ENCODE results near the gene XIRP2. TPM values are rescaled to one million over a fixed set of nuclear protein-coding genes. Genes with fewer than 3 reads are reported as not detected.

Gene XIRP2
- total and polyA plus RNA-seq, 10 of the 15 experiments (the other 5 are each of a cell fraction or from before 2014, with no cell fraction given) = 0.03 TPM; not detected in 9

DNA sequence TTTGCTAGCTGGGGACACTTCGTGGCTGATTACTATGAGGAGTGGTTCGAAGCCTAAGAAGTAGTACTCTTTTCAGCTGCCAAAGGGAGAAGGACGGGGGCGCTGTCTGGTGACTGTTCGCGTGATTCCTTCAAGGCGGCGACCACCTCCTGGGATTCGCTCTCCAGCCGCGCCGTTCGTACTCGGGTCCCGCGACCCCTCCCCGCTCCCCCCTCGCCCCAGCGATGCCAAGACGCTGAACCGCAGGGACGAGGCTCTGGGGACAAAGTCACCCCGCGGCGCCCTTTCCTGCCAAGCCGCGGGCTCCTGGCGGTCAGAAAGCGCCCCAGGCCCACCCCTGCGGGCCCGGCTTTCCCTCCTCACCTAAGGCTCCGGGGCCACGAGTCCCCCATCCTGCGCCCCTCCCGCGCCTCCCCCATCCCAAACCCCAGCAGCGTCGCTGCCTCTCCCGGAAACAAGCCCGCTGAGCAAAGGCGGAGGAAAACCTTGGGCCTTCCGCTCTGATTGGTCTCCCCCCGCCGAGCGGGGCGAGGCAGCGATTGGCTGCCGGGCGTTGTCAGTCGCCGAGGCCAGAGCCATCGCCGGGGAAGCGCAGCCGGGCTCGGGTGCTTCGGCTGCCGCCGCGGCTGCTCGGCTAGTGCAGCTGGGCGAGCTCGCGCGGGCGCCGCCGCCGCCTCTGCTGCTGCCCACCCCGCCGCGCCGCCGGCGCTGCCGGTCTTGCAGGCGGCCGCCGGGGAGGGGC, 404.3 kb downstream of the XIRP2 start, which contains the start of gene B3GALT1:
Gene B3GALT1, plus strand, starts transcription at position 572 of the 742 bp plus-strand sequence.
- Histone ChIP-seq H2AFZ (ENCODE audit: control insufficient read depth, low read depth, low read length) (peak within 1 kb of the TSS; percentile 61), H4K20me1 (ENCODE audit: control insufficient read depth, insufficient read depth) (no peaks in the 10 kb centered on the region), H3K9me3 (replicated peaks; ENCODE audit: control insufficient read depth, insufficient read depth, low read length) (no peaks in the 10 kb centered on the region; the same call in 2 of the 3 replicates), H3K4me1 (ENCODE audit: control insufficient read depth, insufficient read depth, low read length) (0 out of 2 replicates have a peak, but pooled peaks cover 3% of the 10 kb centered on the region), H3K27ac (ENCODE audit: control insufficient read depth, insufficient read depth) (no peak within 1 kb of the TSS), H3K27me3 (replicated peaks in 1 of 2; ENCODE audit: control insufficient read depth in 2 of 2, insufficient read depth in 2 of 2, low read length in 1 of 2) (peaks cover 5% of the 10 kb centered on the region in 2 experiments), H3K4me3 (peak within 1 kb of the TSS; percentile 55; the same call in 1 of the 2 replicates), H3K4me2 (ENCODE audit: control insufficient read depth, insufficient read depth) (peak within 1 kb of the TSS; percentile 70), H3K36me3 (ENCODE audit: control insufficient read depth in 2 of 2, insufficient read depth in 2 of 2, low read length in 1 of 2) (no peaks in the 10 kb centered on the region), H3K79me2 (ENCODE audit: control insufficient read depth, insufficient read depth, low read length) (no peaks in the 10 kb centered on the region), H3K9ac (ENCODE audit: control insufficient read depth, insufficient read depth, low read length) (no peak within 1 kb of the TSS)
- peak; percentile 100 for ATAC-seq
- intact Hi-C loops (cut with micrococcal nuclease; ENCODE audit: unreplicated experiment) (no loop called here), in situ Hi-C loops (cut with MboI) (no loop called here)
- TF ChIP-seq BMI1 (IDR thresholded peaks at IDR 0.05; ENCODE audit: borderline replicate concordance) (no peak), MTA3 (IDR thresholded peaks at IDR 0.05; ENCODE audit: borderline replicate concordance, low read length) (no peak), BCL11A (IDR thresholded peaks at IDR 0.05; ENCODE audit: low read depth, low read length) (no peak), SPI1 (IDR thresholded peaks at IDR 0.05; ENCODE audit: borderline replicate concordance, insufficient read depth, low read depth, low read length) (no peak), CHD2 (IDR thresholded peaks at IDR 0.05; ENCODE audit: borderline replicate concordance, low read depth, low read length) (peak; percentile 26; the same call in 1 of the 2 replicates), ZBED1 (IDR thresholded peaks at IDR 0.05; ENCODE audit: borderline replicate concordance) (no peak), SP1 (IDR thresholded peaks at IDR 0.05; ENCODE audit: low read depth, low read length) (peak; percentile 27), KAT2A (conservative IDR thresholded peaks at IDR 0.05; ENCODE audit: control insufficient read depth, low read depth, low read length) (no peak), HDGF (IDR thresholded peaks at IDR 0.05) (no peak), DPF2 (IDR thresholded peaks at IDR 0.05) (no peak), NFYB (IDR thresholded peaks at IDR 0.05; ENCODE audit: insufficient read depth, low read depth, low read length) (peak; percentile 80), NBN (IDR thresholded peaks at IDR 0.05) (no peak)
- TF ChIP-seq, protein P1, sequence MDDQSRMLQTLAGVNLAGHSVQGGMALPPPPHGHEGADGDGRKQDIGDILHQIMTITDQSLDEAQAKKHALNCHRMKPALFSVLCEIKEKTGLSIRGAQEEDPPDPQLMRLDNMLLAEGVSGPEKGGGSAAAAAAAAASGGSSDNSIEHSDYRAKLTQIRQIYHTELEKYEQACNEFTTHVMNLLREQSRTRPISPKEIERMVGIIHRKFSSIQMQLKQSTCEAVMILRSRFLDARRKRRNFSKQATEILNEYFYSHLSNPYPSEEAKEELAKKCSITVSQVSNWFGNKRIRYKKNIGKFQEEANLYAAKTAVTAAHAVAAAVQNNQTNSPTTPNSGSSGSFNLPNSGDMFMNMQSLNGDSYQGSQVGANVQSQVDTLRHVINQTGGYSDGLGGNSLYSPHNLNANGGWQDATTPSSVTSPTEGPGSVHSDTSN (IDR thresholded peaks at IDR 0.05; ENCODE audit: insufficient replicate concordance, low read depth, low read length) = peak; percentile 84
- TF ChIP-seq, protein P2, sequence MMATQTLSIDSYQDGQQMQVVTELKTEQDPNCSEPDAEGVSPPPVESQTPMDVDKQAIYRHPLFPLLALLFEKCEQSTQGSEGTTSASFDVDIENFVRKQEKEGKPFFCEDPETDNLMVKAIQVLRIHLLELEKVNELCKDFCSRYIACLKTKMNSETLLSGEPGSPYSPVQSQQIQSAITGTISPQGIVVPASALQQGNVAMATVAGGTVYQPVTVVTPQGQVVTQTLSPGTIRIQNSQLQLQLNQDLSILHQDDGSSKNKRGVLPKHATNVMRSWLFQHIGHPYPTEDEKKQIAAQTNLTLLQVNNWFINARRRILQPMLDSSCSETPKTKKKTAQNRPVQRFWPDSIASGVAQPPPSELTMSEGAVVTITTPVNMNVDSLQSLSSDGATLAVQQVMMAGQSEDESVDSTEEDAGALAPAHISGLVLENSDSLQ (IDR thresholded peaks at IDR 0.05) = peak; percentile 90
- TF ChIP-seq, protein P3, sequence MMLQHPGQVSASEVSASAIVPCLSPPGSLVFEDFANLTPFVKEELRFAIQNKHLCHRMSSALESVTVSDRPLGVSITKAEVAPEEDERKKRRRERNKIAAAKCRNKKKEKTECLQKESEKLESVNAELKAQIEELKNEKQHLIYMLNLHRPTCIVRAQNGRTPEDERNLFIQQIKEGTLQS (IDR thresholded peaks at IDR 0.05; ENCODE audit: borderline replicate concordance, extremely low read depth, low read depth, low read length) = no peak
- TF ChIP-seq, protein P4, sequence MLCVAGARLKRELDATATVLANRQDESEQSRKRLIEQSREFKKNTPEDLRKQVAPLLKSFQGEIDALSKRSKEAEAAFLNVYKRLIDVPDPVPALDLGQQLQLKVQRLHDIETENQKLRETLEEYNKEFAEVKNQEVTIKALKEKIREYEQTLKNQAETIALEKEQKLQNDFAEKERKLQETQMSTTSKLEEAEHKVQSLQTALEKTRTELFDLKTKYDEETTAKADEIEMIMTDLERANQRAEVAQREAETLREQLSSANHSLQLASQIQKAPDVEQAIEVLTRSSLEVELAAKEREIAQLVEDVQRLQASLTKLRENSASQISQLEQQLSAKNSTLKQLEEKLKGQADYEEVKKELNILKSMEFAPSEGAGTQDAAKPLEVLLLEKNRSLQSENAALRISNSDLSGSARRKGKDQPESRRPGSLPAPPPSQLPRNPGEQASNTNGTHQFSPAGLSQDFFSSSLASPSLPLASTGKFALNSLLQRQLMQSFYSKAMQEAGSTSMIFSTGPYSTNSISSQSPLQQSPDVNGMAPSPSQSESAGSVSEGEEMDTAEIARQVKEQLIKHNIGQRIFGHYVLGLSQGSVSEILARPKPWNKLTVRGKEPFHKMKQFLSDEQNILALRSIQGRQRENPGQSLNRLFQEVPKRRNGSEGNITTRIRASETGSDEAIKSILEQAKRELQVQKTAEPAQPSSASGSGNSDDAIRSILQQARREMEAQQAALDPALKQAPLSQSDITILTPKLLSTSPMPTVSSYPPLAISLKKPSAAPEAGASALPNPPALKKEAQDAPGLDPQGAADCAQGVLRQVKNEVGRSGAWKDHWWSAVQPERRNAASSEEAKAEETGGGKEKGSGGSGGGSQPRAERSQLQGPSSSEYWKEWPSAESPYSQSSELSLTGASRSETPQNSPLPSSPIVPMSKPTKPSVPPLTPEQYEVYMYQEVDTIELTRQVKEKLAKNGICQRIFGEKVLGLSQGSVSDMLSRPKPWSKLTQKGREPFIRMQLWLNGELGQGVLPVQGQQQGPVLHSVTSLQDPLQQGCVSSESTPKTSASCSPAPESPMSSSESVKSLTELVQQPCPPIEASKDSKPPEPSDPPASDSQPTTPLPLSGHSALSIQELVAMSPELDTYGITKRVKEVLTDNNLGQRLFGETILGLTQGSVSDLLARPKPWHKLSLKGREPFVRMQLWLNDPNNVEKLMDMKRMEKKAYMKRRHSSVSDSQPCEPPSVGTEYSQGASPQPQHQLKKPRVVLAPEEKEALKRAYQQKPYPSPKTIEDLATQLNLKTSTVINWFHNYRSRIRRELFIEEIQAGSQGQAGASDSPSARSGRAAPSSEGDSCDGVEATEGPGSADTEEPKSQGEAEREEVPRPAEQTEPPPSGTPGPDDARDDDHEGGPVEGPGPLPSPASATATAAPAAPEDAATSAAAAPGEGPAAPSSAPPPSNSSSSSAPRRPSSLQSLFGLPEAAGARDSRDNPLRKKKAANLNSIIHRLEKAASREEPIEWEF (IDR thresholded peaks at IDR 0.05; ENCODE audit: insufficient replicate concordance, low read depth, low read length) = no peak
- no peak for DNase-seq (ENCODE audit: low read depth, low spot score)
- no peak for FAIRE-seq
- BruUV-seq (replicated peaks) = no TSS peak
- ChIA-PET POLR2A (no interaction called here), SMC1A (ENCODE audit: uncharacterized antibody, unreplicated experiment) (no interaction called here), CTCF (no interaction called here), RAD21 (ENCODE audit: unreplicated experiment) (no interaction called here)
- 4% methylated on average over 64 of the region's 79 CpGs for WGBS (ENCODE audit: insufficient coverage, insufficient replicate concordance, low lambda C conversion rate, missing lambda C conversion rate)
